Skeletal muscle cell (primary cell): ENCODE data around the gene HCAR1.
"Not testable (repeated sequence)": the region's sequence is repeated elsewhere in the genome, so short reads cannot be mapped to it uniquely, and the experiment has no call there.

Source experiments
- DNase-seq: peaks from one replicate; pipeline ENCODE4 v3.0.0-alpha.2; 2010; ENCODE audit warnings: low read depth
- H3K4me3 ChIP-seq: 2 replicates; pipeline ENCODE4 v1.5.1; 2011; ENCODE audit warnings: low read depth, mild to moderate bottlenecking, control low read depth, low read length, moderate library complexity

HCAR1 gene

GRCh38 chr12:122730215-122731014 lies at the start of gene HCAR1:
Gene HCAR1 (minus strand): TSS chr12:122730844. CDS start chr12:122730339, 505 bp downstream.
- H3K4me3 ChIP-seq: no peak within 1 kb of the TSS
- DNase-seq: no peak

- no peak overlapping the region for H3K4me3 ChIP-seq
- DNase-seq: no peak
Observed at GRCh38 chr12:122757568-122757967, 26.9 kb upstream of the HCAR1 start.

GRCh38 chr12:122754790-122755189 lies 24.1 kb upstream of the HCAR1 start:
- DNase-seq: no peak
- no peak overlapping the region for H3K4me3 ChIP-seq

- peak overlapping the region; percentile 95 for H3K4me3 ChIP-seq
- DNase-seq: no peak
Observed at GRCh38 chr12:122753319-122753650, 22.6 kb upstream of the HCAR1 start.

GRCh38 chr12:122752464-122753318 lies 22.0 kb upstream of the HCAR1 start, which contains the start of gene DENR:
Gene DENR (plus strand): TSS chr12:122752824. CDS start chr12:122753702, 878 bp downstream.
- peak within 1 kb of the TSS; percentile 95 for H3K4me3 ChIP-seq
- DNase-seq: peak; percentile 87

GRCh38 chr12:122750781-122751515 lies 20.3 kb upstream of the HCAR1 start:
- not testable (repeated sequence) for H3K4me3 ChIP-seq, DNase-seq

- no peak for DNase-seq
- no peak overlapping the region for H3K4me3 ChIP-seq
Observed at GRCh38 chr12:122749569-122750332, 19.1 kb upstream of the HCAR1 start.

GRCh38 chr12:122747224-122748135 lies 16.8 kb upstream of the HCAR1 start:
- no peak overlapping the region for H3K4me3 ChIP-seq
- DNase-seq: no peak

- H3K4me3 ChIP-seq: no peak overlapping the region
- no peak for DNase-seq
Observed at GRCh38 chr12:122743895-122744525, 13.4 kb upstream of the HCAR1 start.

- no peak overlapping the region for H3K4me3 ChIP-seq
- no peak for DNase-seq
Observed at GRCh38 chr12:122740351-122740750, 9.7 kb upstream of the HCAR1 start.

- no peak overlapping the region for H3K4me3 ChIP-seq
Observed at GRCh38 chr12:122738571-122738970, 7.9 kb upstream of the HCAR1 start.

GRCh38 chr12:122732611-122733010 lies 2.0 kb upstream of the HCAR1 start:
- no peak for DNase-seq
- no peak overlapping the region for H3K4me3 ChIP-seq

More at GRCh38 chr12:122738571-122738970, 7.9 kb upstream of the HCAR1 start:
- DNase-seq: no peak

- no peak for DNase-seq
- H3K4me3 ChIP-seq: no peak overlapping the region
Observed at GRCh38 chr12:122732170-122732569, 1.5 kb upstream of the HCAR1 start.

GRCh38 chr12:122729583-122730214 lies 945 bp downstream of the HCAR1 start:
- H3K4me3 ChIP-seq: no peak overlapping the region

GRCh38 chr12:122726080-122726558 lies 4.5 kb downstream of the HCAR1 start:
- DNase-seq: no peak
- no peak overlapping the region for H3K4me3 ChIP-seq

More at GRCh38 chr12:122729583-122730214, 945 bp downstream of the HCAR1 start:
- no peak for DNase-seq

- H3K4me3 ChIP-seq: no peak overlapping the region
- no peak for DNase-seq
Observed at GRCh38 chr12:122725452-122726079, 5.1 kb downstream of the HCAR1 start.
